HEK293 (cell line): Measurements from ENCODE around the gene HHAT.

ENCODE experiments used
- EGR2 ChIP-seq: fragments of 450-650 bp; formaldehyde crosslinking; IDR thresholded peaks from 2 replicates; pipeline ENCODE4 v1.5.1; 2016; ENCODE audit warnings: low read depth, missing biosample characterization, missing genetic modification characterization
- GLI2 ChIP-seq: fragments of 450-650 bp; formaldehyde crosslinking; IDR thresholded peaks from 2 replicates; pipeline ENCODE4; 2017; ENCODE audit warnings: missing biosample characterization, missing genetic modification characterization, low read depth, borderline replicate concordance
- MEIS1 ChIP-seq: sonication (generic); formaldehyde crosslinking; IDR thresholded peaks from 2 replicates; pipeline ENCODE4 v1.8.1; 2022; ENCODE audit warnings: missing genetic modification reagents, mild to moderate bottlenecking, borderline replicate concordance
- SCRT1 ChIP-seq: fragments of 450-650 bp; formaldehyde crosslinking; IDR thresholded peaks from 2 replicates; pipeline ENCODE4 v1.5.1; 2016; ENCODE audit warnings: missing biosample characterization, missing genetic modification characterization, borderline replicate concordance
- SP2 ChIP-seq: fragments of 450-650 bp; formaldehyde crosslinking; IDR thresholded peaks from 2 replicates; pipeline ENCODE4 v1.5.1; 2016; ENCODE audit warnings: missing biosample characterization, missing genetic modification characterization
- ZBTB17 ChIP-seq: fragments of 450-650 bp; formaldehyde crosslinking; IDR thresholded peaks from 2 replicates; pipeline ENCODE4 v1.5.1; 2016; ENCODE audit warnings: missing biosample characterization, missing genetic modification characterization
- ZBTB48 ChIP-seq: fragments of 450-650 bp; formaldehyde crosslinking; IDR thresholded peaks from 2 replicates; pipeline ENCODE4 v1.5.1; 2016; ENCODE audit warnings: missing biosample characterization, missing genetic modification characterization
- ZNF114 ChIP-seq: fragments of 450-650 bp; formaldehyde crosslinking; IDR thresholded peaks from 2 replicates; pipeline ENCODE4 v1.5.0; 2017; ENCODE audit warnings: missing biosample characterization, missing genetic modification characterization
- ZNF169 ChIP-seq: fragments of 450-650 bp; formaldehyde crosslinking; IDR thresholded peaks from 2 replicates; pipeline ENCODE4 v1.5.1; 2016; ENCODE audit warnings: missing biosample characterization, missing genetic modification characterization
- ZNF174 ChIP-seq: fragments of 450-650 bp; formaldehyde crosslinking; IDR thresholded peaks from 2 replicates; pipeline ENCODE4 v1.5.0; 2017; ENCODE audit warnings: missing biosample characterization, mild to moderate bottlenecking, missing genetic modification characterization
- ZNF211 ChIP-seq: fragments of 450-650 bp; formaldehyde crosslinking; IDR thresholded peaks from 2 replicates; pipeline ENCODE4 v1.5.1; 2016; ENCODE audit warnings: low read depth, missing biosample characterization, missing genetic modification characterization
- ZNF623 ChIP-seq: fragments of 450-650 bp; formaldehyde crosslinking; IDR thresholded peaks from 2 replicates; pipeline ENCODE4 v1.5.1; 2016; ENCODE audit warnings: missing biosample characterization, missing genetic modification characterization
- ZSCAN23 ChIP-seq: fragments of 450-650 bp; formaldehyde crosslinking; IDR thresholded peaks from 2 replicates; pipeline ENCODE4 v1.5.1; 2016; ENCODE audit warnings: missing biosample characterization, missing genetic modification characterization
- TF ChIP-seq, protein P1 (sequence below): fragments of 450-650 bp; formaldehyde crosslinking; IDR thresholded peaks from 2 replicates; pipeline ENCODE4; 2016; ENCODE audit warnings: missing biosample characterization, missing genetic modification characterization
- TF ChIP-seq, protein P2 (sequence below): fragments of 450-650 bp; formaldehyde crosslinking; conservative IDR thresholded peaks from 2 replicates; pipeline ENCODE4 v1.5.1; 2016; ENCODE audit warnings: low read depth, missing biosample characterization, missing genetic modification characterization
- TF ChIP-seq, protein P3 (sequence below): fragments of 450-650 bp; formaldehyde crosslinking; IDR thresholded peaks from 2 replicates; pipeline ENCODE4 v1.5.1; 2017; ENCODE audit warnings: missing biosample characterization, mild to moderate bottlenecking, missing genetic modification characterization, moderate library complexity
- TF ChIP-seq, protein P4 (sequence below): fragments of 450-650 bp; formaldehyde crosslinking; IDR thresholded peaks from 2 replicates; pipeline ENCODE4 v1.5.1; 2016; ENCODE audit warnings: missing biosample characterization, missing genetic modification characterization
- TF ChIP-seq, protein P5 (sequence below): fragments of 450-650 bp; formaldehyde crosslinking; IDR thresholded peaks from 2 replicates; pipeline ENCODE4 v1.5.1; 2016; ENCODE audit warnings: missing biosample characterization, missing genetic modification characterization
- TF ChIP-seq, protein P6 (sequence below): fragments of 450-650 bp; formaldehyde crosslinking; IDR thresholded peaks from 2 replicates; pipeline ENCODE4 v1.5.1; 2016; ENCODE audit warnings: missing biosample characterization, missing genetic modification characterization, low read depth
- TF ChIP-seq, protein P7 (sequence below): fragments of 450-650 bp; formaldehyde crosslinking; IDR thresholded peaks from 2 replicates; pipeline ENCODE4 v1.5.1; 2016; ENCODE audit warnings: missing biosample characterization, missing genetic modification characterization

The HHAT gene

DNA sequence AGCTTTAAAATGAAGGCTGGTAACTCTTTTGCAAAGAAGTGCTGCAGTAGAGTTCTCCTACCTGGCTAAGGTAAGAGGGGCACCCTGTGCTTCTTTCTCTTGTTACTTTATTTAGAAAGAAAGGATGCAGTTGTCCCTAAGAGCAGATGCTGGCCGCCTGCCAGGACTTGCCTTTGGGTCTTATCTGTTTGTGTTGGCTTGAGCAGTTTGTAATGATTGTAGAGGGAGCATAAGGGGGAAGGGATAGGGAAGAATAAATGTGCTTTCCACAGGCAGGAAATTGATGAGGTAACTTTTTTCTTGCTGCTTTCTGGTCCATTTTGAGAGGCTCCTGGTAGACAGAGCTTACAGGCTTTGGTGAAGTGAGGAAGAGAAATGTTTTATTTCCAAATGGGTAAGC is 229.6 kb downstream of the HHAT start (continued):
- TF ChIP-seq, protein P1, sequence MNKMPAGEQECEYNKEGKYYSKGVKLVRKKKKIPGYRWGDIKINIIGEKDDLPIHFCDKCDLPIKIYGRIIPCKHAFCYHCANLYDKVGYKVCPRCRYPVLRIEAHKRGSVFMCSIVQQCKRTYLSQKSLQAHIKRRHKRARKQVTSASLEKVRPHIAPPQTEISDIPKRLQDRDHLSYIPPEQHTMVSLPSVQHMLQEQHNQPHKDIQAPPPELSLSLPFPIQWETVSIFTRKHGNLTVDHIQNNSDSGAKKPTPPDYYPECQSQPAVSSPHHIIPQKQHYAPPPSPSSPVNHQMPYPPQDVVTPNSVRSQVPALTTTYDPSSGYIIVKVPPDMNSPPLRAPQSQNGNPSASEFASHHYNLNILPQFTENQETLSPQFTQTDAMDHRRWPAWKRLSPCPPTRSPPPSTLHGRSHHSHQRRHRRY (tag by site-specific recombination) = no peak
- TF ChIP-seq ZNF211 (no peak), ZNF623 (tag by site-specific recombination) (no peak), ZNF169 (tag by site-specific recombination) (no peak), ZNF174 (tag by site-specific recombination) (no peak), ZBTB48 (tag by site-specific recombination) (peak; percentile 92), SCRT1 (tag by site-specific recombination) (no peak), ZSCAN23 (tag by site-specific recombination) (peak; percentile 60; the same call in 1 of the 2 replicates), MEIS1 (CRISPR knock-in tag) (no peak), ZNF114 (tag by site-specific recombination) (no peak), SP2 (no peak), GLI2 (tag by site-specific recombination) (no peak), ZBTB17 (tag by site-specific recombination) (peak; percentile 43; the same call in 1 of the 2 replicates), EGR2 (tag by site-specific recombination) (no peak)
- TF ChIP-seq, protein P2, sequence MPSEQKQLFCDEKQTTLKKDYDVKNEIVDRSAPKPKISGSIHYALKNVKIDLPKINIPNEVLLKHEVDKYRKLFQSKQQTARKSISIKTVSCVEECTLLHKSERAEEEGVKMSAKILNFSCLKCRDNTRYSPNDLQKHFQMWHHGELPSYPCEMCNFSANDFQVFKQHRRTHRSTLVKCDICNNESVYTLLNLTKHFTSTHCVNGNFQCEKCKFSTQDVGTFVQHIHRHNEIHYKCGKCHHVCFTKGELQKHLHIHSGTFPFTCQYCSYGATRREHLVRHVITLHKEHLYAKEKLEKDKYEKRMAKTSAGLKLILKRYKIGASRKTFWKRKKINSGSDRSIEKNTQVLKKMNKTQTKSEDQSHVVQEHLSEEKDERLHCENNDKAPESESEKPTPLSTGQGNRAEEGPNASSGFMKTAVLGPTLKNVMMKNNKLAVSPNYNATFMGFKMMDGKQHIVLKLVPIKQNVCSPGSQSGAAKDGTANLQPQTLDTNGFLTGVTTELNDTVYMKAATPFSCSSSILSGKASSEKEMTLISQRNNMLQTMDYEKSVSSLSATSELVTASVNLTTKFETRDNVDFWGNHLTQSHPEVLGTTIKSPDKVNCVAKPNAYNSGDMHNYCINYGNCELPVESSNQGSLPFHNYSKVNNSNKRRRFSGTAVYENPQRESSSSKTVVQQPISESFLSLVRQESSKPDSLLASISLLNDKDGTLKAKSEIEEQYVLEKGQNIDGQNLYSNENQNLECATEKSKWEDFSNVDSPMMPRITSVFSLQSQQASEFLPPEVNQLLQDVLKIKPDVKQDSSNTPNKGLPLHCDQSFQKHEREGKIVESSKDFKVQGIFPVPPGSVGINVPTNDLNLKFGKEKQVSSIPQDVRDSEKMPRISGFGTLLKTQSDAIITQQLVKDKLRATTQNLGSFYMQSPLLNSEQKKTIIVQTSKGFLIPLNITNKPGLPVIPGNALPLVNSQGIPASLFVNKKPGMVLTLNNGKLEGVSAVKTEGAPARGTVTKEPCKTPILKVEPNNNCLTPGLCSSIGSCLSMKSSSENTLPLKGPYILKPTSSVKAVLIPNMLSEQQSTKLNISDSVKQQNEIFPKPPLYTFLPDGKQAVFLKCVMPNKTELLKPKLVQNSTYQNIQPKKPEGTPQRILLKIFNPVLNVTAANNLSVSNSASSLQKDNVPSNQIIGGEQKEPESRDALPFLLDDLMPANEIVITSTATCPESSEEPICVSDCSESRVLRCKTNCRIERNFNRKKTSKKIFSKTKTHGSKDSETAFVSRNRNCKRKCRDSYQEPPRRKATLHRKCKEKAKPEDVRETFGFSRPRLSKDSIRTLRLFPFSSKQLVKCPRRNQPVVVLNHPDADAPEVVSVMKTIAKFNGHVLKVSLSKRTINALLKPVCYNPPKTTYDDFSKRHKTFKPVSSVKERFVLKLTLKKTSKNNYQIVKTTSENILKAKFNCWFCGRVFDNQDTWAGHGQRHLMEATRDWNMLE (tag by site-specific recombination) = 0 out of 2 replicates have a peak, but pooled peaks have one; percentile 13
- TF ChIP-seq, protein P3, sequence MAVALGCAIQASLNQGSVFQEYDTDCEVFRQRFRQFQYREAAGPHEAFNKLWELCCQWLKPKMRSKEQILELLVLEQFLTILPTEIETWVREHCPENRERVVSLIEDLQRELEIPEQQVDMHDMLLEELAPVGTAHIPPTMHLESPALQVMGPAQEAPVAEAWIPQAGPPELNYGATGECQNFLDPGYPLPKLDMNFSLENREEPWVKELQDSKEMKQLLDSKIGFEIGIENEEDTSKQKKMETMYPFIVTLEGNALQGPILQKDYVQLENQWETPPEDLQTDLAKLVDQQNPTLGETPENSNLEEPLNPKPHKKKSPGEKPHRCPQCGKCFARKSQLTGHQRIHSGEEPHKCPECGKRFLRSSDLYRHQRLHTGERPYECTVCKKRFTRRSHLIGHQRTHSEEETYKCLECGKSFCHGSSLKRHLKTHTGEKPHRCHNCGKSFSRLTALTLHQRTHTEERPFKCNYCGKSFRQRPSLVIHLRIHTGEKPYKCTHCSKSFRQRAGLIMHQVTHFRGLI (tag by site-specific recombination) = no peak
- TF ChIP-seq, protein P4, sequence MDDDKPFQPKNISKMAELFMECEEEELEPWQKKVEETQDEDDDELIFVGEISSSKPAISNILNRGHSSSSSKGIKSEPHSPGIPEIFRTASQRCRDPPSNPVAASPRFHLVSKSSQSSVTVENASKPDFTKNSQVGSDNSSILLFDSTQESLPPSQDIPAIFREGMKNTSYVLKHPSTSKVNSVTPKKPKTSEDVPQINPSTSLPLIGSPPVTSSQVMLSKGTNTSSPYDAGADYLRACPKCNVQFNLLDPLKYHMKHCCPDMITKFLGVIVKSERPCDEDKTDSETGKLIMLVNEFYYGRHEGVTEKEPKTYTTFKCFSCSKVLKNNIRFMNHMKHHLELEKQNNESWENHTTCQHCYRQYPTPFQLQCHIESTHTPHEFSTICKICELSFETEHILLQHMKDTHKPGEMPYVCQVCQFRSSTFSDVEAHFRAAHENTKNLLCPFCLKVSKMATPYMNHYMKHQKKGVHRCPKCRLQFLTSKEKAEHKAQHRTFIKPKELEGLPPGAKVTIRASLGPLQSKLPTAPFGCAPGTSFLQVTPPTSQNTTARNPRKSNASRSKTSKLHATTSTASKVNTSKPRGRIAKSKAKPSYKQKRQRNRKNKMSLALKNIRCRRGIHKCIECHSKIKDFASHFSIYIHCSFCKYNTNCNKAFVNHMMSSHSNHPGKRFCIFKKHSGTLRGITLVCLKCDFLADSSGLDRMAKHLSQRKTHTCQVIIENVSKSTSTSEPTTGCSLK (tag by site-specific recombination) = no peak
- TF ChIP-seq, protein P5, sequence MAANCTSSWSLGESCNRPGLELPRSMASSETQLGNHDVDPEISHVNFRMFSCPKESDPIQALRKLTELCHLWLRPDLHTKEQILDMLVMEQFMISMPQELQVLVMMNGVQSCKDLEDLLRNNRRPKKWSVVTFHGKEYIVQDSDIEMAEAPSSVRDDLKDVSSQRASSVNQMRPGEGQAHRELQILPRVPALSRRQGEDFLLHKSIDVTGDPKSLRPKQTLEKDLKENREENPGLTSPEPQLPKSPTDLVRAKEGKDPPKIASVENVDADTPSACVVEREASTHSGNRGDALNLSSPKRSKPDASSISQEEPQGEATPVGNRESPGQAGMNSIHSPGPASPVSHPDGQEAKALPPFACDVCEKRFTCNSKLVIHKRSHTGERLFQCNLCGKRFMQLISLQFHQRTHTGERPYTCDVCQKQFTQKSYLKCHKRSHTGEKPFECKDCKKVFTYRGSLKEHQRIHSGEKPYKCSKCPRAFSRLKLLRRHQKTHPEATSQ = no peak
- TF ChIP-seq, protein P6, sequence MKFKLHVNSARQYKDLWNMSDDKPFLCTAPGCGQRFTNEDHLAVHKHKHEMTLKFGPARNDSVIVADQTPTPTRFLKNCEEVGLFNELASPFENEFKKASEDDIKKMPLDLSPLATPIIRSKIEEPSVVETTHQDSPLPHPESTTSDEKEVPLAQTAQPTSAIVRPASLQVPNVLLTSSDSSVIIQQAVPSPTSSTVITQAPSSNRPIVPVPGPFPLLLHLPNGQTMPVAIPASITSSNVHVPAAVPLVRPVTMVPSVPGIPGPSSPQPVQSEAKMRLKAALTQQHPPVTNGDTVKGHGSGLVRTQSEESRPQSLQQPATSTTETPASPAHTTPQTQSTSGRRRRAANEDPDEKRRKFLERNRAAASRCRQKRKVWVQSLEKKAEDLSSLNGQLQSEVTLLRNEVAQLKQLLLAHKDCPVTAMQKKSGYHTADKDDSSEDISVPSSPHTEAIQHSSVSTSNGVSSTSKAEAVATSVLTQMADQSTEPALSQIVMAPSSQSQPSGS (tag by site-specific recombination) = peak; percentile 80
- TF ChIP-seq, protein P7, sequence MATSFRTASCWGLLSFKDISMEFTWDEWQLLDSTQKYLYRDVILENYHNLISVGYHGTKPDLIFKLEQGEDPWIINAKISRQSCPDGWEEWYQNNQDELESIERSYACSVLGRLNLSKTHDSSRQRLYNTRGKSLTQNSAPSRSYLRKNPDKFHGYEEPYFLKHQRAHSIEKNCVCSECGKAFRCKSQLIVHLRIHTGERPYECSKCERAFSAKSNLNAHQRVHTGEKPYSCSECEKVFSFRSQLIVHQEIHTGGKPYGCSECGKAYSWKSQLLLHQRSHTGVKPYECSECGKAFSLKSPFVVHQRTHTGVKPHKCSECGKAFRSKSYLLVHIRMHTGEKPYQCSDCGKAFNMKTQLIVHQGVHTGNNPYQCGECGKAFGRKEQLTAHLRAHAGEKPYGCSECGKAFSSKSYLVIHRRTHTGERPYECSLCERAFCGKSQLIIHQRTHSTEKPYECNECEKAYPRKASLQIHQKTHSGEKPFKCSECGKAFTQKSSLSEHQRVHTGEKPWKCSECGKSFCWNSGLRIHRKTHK (tag by site-specific recombination) = no peak
